Testis (tissue), 3 donors: ENCODE measurements around the gene CCDC18. TPM values are rescaled to one million over a fixed set of nuclear protein-coding genes. Genes with fewer than 3 reads are reported as not detected.

ENCODE experiments used
- DNase-seq: peaks from one replicate; pipeline ENCODE4 v3.0.0-alpha.2; 2019
- H3K27ac ChIP-seq, 2 donors: fragments of 200-600 bp; sonication (generic); one replicate each; pipeline ENCODE4 v1.5.1; 2019
- H3K27me3 ChIP-seq: fragments of 200-600 bp; sonication (generic); one replicate; pipeline ENCODE4 v1.5.1; 2019
- H3K36me3 ChIP-seq: fragments of 200-600 bp; sonication (generic); one replicate; pipeline ENCODE4 v1.5.1; 2017; ENCODE audit warnings: low read depth; ENCODE audit errors: missing control alignments
- H3K4me1 ChIP-seq: fragments of 200-600 bp; sonication (generic); one replicate; pipeline ENCODE4 v1.5.1; 2019
- H3K4me3 ChIP-seq, 2 donors: fragments of 200-600 bp; sonication (generic); one replicate each; pipeline ENCODE4 v1.5.1; 2017 to 2019
- H3K9me3 ChIP-seq: fragments of 200-600 bp; sonication (generic); one replicate; pipeline ENCODE4 v1.5.1; 2017
- CTCF ChIP-seq, 3 experiments: fragments of 450-650 bp in 2 of 3; fragments of 200-600 bp in 1 of 3; sonication (generic) in 1 of 3; IDR thresholded peaks; one replicate each; pipeline ENCODE4 v1.5.1; 2016 to 2019; ENCODE audit warnings: antibody characterized with exemption in 3 of 3, mild to moderate bottlenecking in 2 of 3, moderate library complexity in 1 of 3
- POLR2A ChIP-seq: fragments of 450-650 bp; IDR thresholded peaks from one replicate; pipeline ENCODE4 v1.6.1; 2017; ENCODE audit warnings: antibody characterized with exemption, mild to moderate bottlenecking, moderate library complexity
- WGBS, 2 donors: methylation state at CpG; one replicate each; pipeline ENCODE4 v1.1.5; 2018; 5-methylcytosine and 5-hydroxymethylcytosine counted together
- intact Hi-C: fragments of 100-400 bp; cut with DNase I; formaldehyde crosslinking; loops from one replicate; pipeline ENCODE4 v1.15.1; 2023; ENCODE audit warnings: low total_unique reads
- polyA plus RNA-seq: library from polyadenylated mRNA; stranded (reverse); fragments of 350-450 nt; fragmentation: Illumina TruSeq; extraction: RNeasy Lipid Tissue Mini Kit (QIAGEN cat#74804); gene quantifications from one replicate; pipeline ENCODE4 v1.2.3, GENCODE V29; 2014; ENCODE audit warnings: low read depth, low replicate concordance; ENCODE audit not compliant: insufficient read depth
- total RNA-seq, 2 donors: library from RNA; depleted of rRNA; stranded (reverse); fragments of >200 nt; gene quantifications; one replicate each; pipeline ENCODE4 v1.2.3, GENCODE V29; 2016

Gene CCDC18
- total and polyA plus RNA-seq, 3 donors from 2014 or later: 3.9 to 38.3 (median 19.4) TPM

GRCh38 chr1:93288558-93288957 lies 108.0 kb downstream of the CCDC18 start:
- TF ChIP-seq POLR2A (no peak), CTCF (IDR thresholded peaks at IDR 0.05) (no peak)
- intact Hi-C loops: no loop called here
- no peak for DNase-seq
- Histone ChIP-seq H3K36me3 (no peaks in the 10 kb centered on the region), H3K4me1 (no peaks in the 10 kb centered on the region), H3K27ac (no peak overlapping the region), H3K27me3 (no peaks in the 10 kb centered on the region), H3K4me3 (no peak overlapping the region), H3K9me3 (no peaks in the 10 kb centered on the region)
- 92 to 100% methylated on average over 1 to 3 of the region's 3 CpGs for WGBS, 2 donors

- Histone ChIP-seq H3K27me3 (no peaks in the 10 kb centered on the region), H3K9me3 (no peaks in the 10 kb centered on the region), H3K36me3 (no peaks in the 10 kb centered on the region), H3K27ac (no peak overlapping the region), H3K4me3 (no peak overlapping the region), H3K4me1 (no peaks in the 10 kb centered on the region)
- 80 to 81% methylated on average over 3 of the region's 3 CpGs for WGBS, 2 donors
- no peak for DNase-seq
- TF ChIP-seq CTCF (IDR thresholded peaks at IDR 0.05) (no peak), POLR2A (no peak)
- intact Hi-C loops: no loop called here
Measured at GRCh38 chr1:93296555-93297154, 116.1 kb downstream of the CCDC18 start.

- intact Hi-C loops: no loop called here
- H3K27ac ChIP-seq: no peak overlapping the region
- WGBS, 2 donors: 83% methylated on average over 1 of the region's 1 CpG
- no peaks in the 10 kb centered on the region for H3K27me3 ChIP-seq
- no peaks in the 10 kb centered on the region for H3K4me1 ChIP-seq
- no peaks in the 10 kb centered on the region for H3K9me3 ChIP-seq
- no peak for DNase-seq
- TF ChIP-seq CTCF (IDR thresholded peaks at IDR 0.05): no peak
- no peak for TF ChIP-seq POLR2A
- no peaks in the 10 kb centered on the region for H3K36me3 ChIP-seq
- no peak overlapping the region for H3K4me3 ChIP-seq
Measured at GRCh38 chr1:93301131-93301530, 120.6 kb downstream of the CCDC18 start.

- no peak overlapping the region for H3K4me3 ChIP-seq
- intact Hi-C loops: no loop called here
- WGBS, 2 donors: 83 to 91% methylated on average over 5 of the region's 5 CpGs
Measured at GRCh38 chr1:93302078-93302477, 121.6 kb downstream of the CCDC18 start.

More at GRCh38 chr1:93302078-93302477, 121.6 kb downstream of the CCDC18 start:
- no peak for DNase-seq
- H3K36me3 ChIP-seq: no peaks in the 10 kb centered on the region
- H3K27me3 ChIP-seq: no peaks in the 10 kb centered on the region
- H3K4me1 ChIP-seq: no peaks in the 10 kb centered on the region
- TF ChIP-seq POLR2A (no peak), CTCF (IDR thresholded peaks at IDR 0.05) (no peak)
- H3K27ac ChIP-seq: no peak overlapping the region
- no peaks in the 10 kb centered on the region for H3K9me3 ChIP-seq
